Activated T-cell treated with anti-CD3 and anti-CD28 coated beads, Interleukin-2, amount 50 U/mL, for 48 hours (primary cell): ENCODE measurements around the gene BOLA1.

ENCODE experiments used
- DNase-seq, 2 experiments: peaks; one replicate each; pipeline ENCODE4 v3.0.0-alpha.2; 2020

BOLA1 gene

GRCh38 chr1:149887456-149888246 is 11.7 kb upstream of the BOLA1 start:
- peak; percentile 84 to 86 for DNase-seq

- DNase-seq, result peak; percentile 87 to 88
Measured at GRCh38 chr1:149888247-149888998, 10.9 kb upstream of the BOLA1 start.

GRCh38 chr1:149888999-149889289 is 10.4 kb upstream of the BOLA1 start:
- no peak for DNase-seq

- DNase-seq, result no peak
Measured at GRCh38 chr1:149896575-149896974, 2.8 kb upstream of the BOLA1 start.

- DNase-seq, result no peak
Measured at GRCh38 chr1:149903836-149904491, 4.6 kb downstream of the BOLA1 start.

GRCh38 chr1:149906570-149907075 is 7.3 kb downstream of the BOLA1 start:
- no peak for DNase-seq

GRCh38 chr1:149914545-149914944 is 15.2 kb downstream of the BOLA1 start:
- no peak for DNase-seq

- no peak for DNase-seq
Measured at GRCh38 chr1:149915429-149916192, 16.2 kb downstream of the BOLA1 start.

- DNase-seq, result no peak
Measured at GRCh38 chr1:149916193-149916897, 17.0 kb downstream of the BOLA1 start.

GRCh38 chr1:149916898-149917252 is 17.5 kb downstream of the BOLA1 start:
- DNase-seq, result no peak

GRCh38 chr1:149917571-149918144 is 18.3 kb downstream of the BOLA1 start, which contains the start of gene SV2A:
Gene SV2A (minus strand): TSS chr1:149917844. CDS start chr1:149913840, 4,004 bp downstream.
- peak; percentile 67 to 69 for DNase-seq

GRCh38 chr1:149923626-149924025 is 24.3 kb downstream of the BOLA1 start:
- no peak for DNase-seq

- DNase-seq, result no peak
Measured at GRCh38 chr1:149925345-149925744, 26.0 kb downstream of the BOLA1 start.

GRCh38 chr1:149925751-149926150 is 26.4 kb downstream of the BOLA1 start:
- no peak for DNase-seq

- DNase-seq, result no peak
Measured at GRCh38 chr1:149926296-149926695, 26.9 kb downstream of the BOLA1 start.

- DNase-seq, result no peak
Measured at GRCh38 chr1:149927056-149927562, 27.7 kb downstream of the BOLA1 start.

- peak; percentile 93 to 96 for DNase-seq
Measured at GRCh38 chr1:149927563-149928400, 28.4 kb downstream of the BOLA1 start, which contains the start of gene SF3B4. Gene SF3B4 (minus strand): TSS chr1:149927803. CDS start chr1:149927759, 44 bp downstream.

GRCh38 chr1:149928401-149928724 is 29.0 kb downstream of the BOLA1 start:
- DNase-seq, result no peak

GRCh38 chr1:149929856-149930255 is 30.5 kb downstream of the BOLA1 start:
- no peak for DNase-seq

GRCh38 chr1:149931212-149931790 is 31.9 kb downstream of the BOLA1 start:
- no peak for DNase-seq
